ENCODE results near the gene SMG1.

- no peak for TF ChIP-seq CTCF (conservative IDR thresholded peaks at IDR 0.05)
- no peak for TF ChIP-seq ZFX (IDR thresholded peaks at IDR 0.05)
Measured at GRCh38 chr16:18853694-18854093, 72.5 kb downstream of the SMG1 start.

All from C4-2B (cell line).